Tibial artery (tissue), 4 donors: Measurements from ENCODE around the gene LYRM4.

Experiments
- DNase-seq, 2 donors: peaks; one replicate each; pipeline ENCODE4 v3.0.0-alpha.2; 2019
- H3K27ac ChIP-seq, 2 donors: fragments of 200-600 bp; sonication (generic) in 1 of 2; 1 replicate in 1 of 2; 2 replicates in 1 of 2; pipeline ENCODE4 v1.5.1; 2018 to 2019; ENCODE audit warnings: mild to moderate bottlenecking in 1 of 2
- H3K27me3 ChIP-seq, 2 donors: fragments of 200-600 bp; sonication (generic) in 1 of 2; one replicate each; pipeline versions ENCODE4 v1.5.1 to v1.6.0; 2016 to 2019
- H3K36me3 ChIP-seq, 3 donors: fragments of 200-600 bp; sonication (generic) in 2 of 3; one replicate each; pipeline ENCODE4 v1.5.1; 2016 to 2019; ENCODE audit warnings: mild to moderate bottlenecking in 2 of 3
- H3K4me1 ChIP-seq, 4 donors: fragments of 200-600 bp; sonication (generic) in 2 of 4; 1 replicate in 3 of 4; 2 replicates in 1 of 4; pipeline ENCODE4 v1.5.1; 2016 to 2019
- H3K4me3 ChIP-seq, 2 donors: fragments of 200-600 bp; sonication (generic) in 1 of 2; 1 replicate in 1 of 2; 2 replicates in 1 of 2; pipeline ENCODE4 v1.5.1; 2018 to 2019; ENCODE audit warnings: mild to moderate bottlenecking in 2 of 2
- H3K9me3 ChIP-seq, 3 donors: fragments of 200-600 bp; sonication (generic) in 1 of 3; one replicate each; pipeline ENCODE4 v1.5.1; 2016 to 2019
- CTCF ChIP-seq, 2 experiments: fragments of 200-600 bp in 1 of 2; fragments of 450-650 bp in 1 of 2; IDR thresholded peaks; one replicate each; pipeline ENCODE4 v1.5.1; 2017 to 2019; ENCODE audit warnings: antibody characterized with exemption in 2 of 2, mild to moderate bottlenecking in 1 of 2, moderate library complexity in 1 of 2
- intact Hi-C: fragments of 100-400 bp; cut with DNase I; formaldehyde crosslinking; loops from one replicate; pipeline ENCODE4 v1.15.0; 2023; ENCODE audit warnings: low total_unique reads

Gene LYRM4

GRCh38 chr6:5280920-5281319, 20.2 kb upstream of the LYRM4 start:
- no peak for DNase-seq
- H3K27me3 ChIP-seq = no peaks in the 10 kb centered on the region
- no peak for TF ChIP-seq CTCF (IDR thresholded peaks at IDR 0.05)
- H3K4me3 ChIP-seq = no peak overlapping the region
- no peaks in the 10 kb centered on the region for H3K36me3 ChIP-seq
- H3K4me1 ChIP-seq = no peaks in the 10 kb centered on the region
- no peak overlapping the region for H3K27ac ChIP-seq
- H3K9me3 ChIP-seq = no peaks in the 10 kb centered on the region
- intact Hi-C loops = no loop called here

- Histone ChIP-seq H3K36me3 (no peaks in the 10 kb centered on the region), H3K4me3 (no peak overlapping the region), H3K27me3 (no peaks in the 10 kb centered on the region), H3K9me3 (no peaks in the 10 kb centered on the region), H3K4me1 (no peaks in the 10 kb centered on the region), H3K27ac (no peak overlapping the region)
- TF ChIP-seq CTCF (IDR thresholded peaks at IDR 0.05) = no peak
- no peak for DNase-seq
- intact Hi-C loops = no loop called here
Measured at GRCh38 chr6:5279891-5280338, 19.2 kb upstream of the LYRM4 start.

GRCh38 chr6:5278565-5279120, 17.9 kb upstream of the LYRM4 start:
- intact Hi-C loops = no loop called here
- no peaks in the 10 kb centered on the region for H3K27me3 ChIP-seq
- no peaks in the 10 kb centered on the region for H3K36me3 ChIP-seq
- no peaks in the 10 kb centered on the region for H3K4me1 ChIP-seq
- no peak overlapping the region for H3K27ac ChIP-seq
- no peak for TF ChIP-seq CTCF (IDR thresholded peaks at IDR 0.05)
- DNase-seq = no peak
- no peaks in the 10 kb centered on the region for H3K9me3 ChIP-seq
- H3K4me3 ChIP-seq = no peak overlapping the region

GRCh38 chr6:5278047-5278446, 17.3 kb upstream of the LYRM4 start:
- Histone ChIP-seq H3K36me3 (no peaks in the 10 kb centered on the region), H3K4me3 (no peak overlapping the region), H3K9me3 (no peaks in the 10 kb centered on the region), H3K27me3 (no peaks in the 10 kb centered on the region), H3K27ac (no peak overlapping the region), H3K4me1 (no peaks in the 10 kb centered on the region)
- intact Hi-C loops = no loop called here
- TF ChIP-seq CTCF (IDR thresholded peaks at IDR 0.05) = no peak
- no peak for DNase-seq

GRCh38 chr6:5277589-5277988, 16.8 kb upstream of the LYRM4 start:
- Histone ChIP-seq H3K36me3 (no peaks in the 10 kb centered on the region), H3K9me3 (no peaks in the 10 kb centered on the region), H3K4me3 (no peak overlapping the region), H3K4me1 (no peaks in the 10 kb centered on the region), H3K27ac (no peak overlapping the region), H3K27me3 (no peaks in the 10 kb centered on the region)
- no peak for TF ChIP-seq CTCF (IDR thresholded peaks at IDR 0.05)
- intact Hi-C loops = no loop called here
- no peak for DNase-seq

- Histone ChIP-seq H3K27me3 (no peaks in the 10 kb centered on the region), H3K9me3 (no peaks in the 10 kb centered on the region), H3K4me1 (no peaks in the 10 kb centered on the region), H3K27ac (no peak overlapping the region), H3K4me3 (no peak overlapping the region), H3K36me3 (no peaks in the 10 kb centered on the region)
- DNase-seq = no peak
- TF ChIP-seq CTCF (IDR thresholded peaks at IDR 0.05) = no peak
- intact Hi-C loops = no loop called here
Measured at GRCh38 chr6:5276581-5276980, 15.8 kb upstream of the LYRM4 start.
